Ishikawa (cell line): ENCODE measurements around the gene ETV6.

ENCODE experiments used
- CEBPB ChIP-seq: IDR thresholded peaks from 2 replicates; pipeline ENCODE4 v1.6.1; 2012
- CREB1 ChIP-seq: IDR thresholded peaks from 2 replicates; pipeline ENCODE4 v1.6.1; 2012; ENCODE audit warnings: low read depth
- EGR1 ChIP-seq: IDR thresholded peaks from 2 replicates; pipeline ENCODE4 v1.6.1; 2012
- EP300 ChIP-seq: IDR thresholded peaks from 2 replicates; pipeline ENCODE4 v1.6.1; 2012; ENCODE audit warnings: borderline replicate concordance
- FOXM1 ChIP-seq: IDR thresholded peaks from 2 replicates; pipeline ENCODE4 v1.6.1; 2012; ENCODE audit warnings: low read depth, borderline replicate concordance
- MAX ChIP-seq: IDR thresholded peaks from 2 replicates; pipeline ENCODE4 v1.6.1; 2012
- NFIC ChIP-seq: IDR thresholded peaks from 2 replicates; pipeline ENCODE4 v1.6.1; 2012
- RAD21 ChIP-seq: IDR thresholded peaks from 2 replicates; pipeline ENCODE4 v1.6.1; 2012; ENCODE audit warnings: low read depth
- REST ChIP-seq: IDR thresholded peaks from 2 replicates; pipeline ENCODE4 v1.6.1; 2012; ENCODE audit warnings: low read depth, mild to moderate bottlenecking
- TAF1 ChIP-seq: IDR thresholded peaks from 2 replicates; pipeline ENCODE4 v1.6.1; 2012; ENCODE audit warnings: low read depth, mild to moderate bottlenecking
- TCF12 ChIP-seq: IDR thresholded peaks from 2 replicates; pipeline ENCODE4 v1.6.1; 2012; ENCODE audit warnings: low read depth
- TEAD4 ChIP-seq: IDR thresholded peaks from 2 replicates; pipeline ENCODE4 v1.6.1; 2012
- USF1 ChIP-seq: IDR thresholded peaks from 2 replicates; pipeline ENCODE4 v1.6.1; 2012
- YY1 ChIP-seq: IDR thresholded peaks from 2 replicates; pipeline ENCODE4 v1.6.1; 2012; ENCODE audit warnings: low read depth
- ZBTB7A ChIP-seq: IDR thresholded peaks from 2 replicates; pipeline ENCODE4 v1.6.1; 2012; ENCODE audit warnings: low read depth

ETV6 gene

GRCh38 chr12:11716794-11717518 is 67.5 kb downstream of the ETV6 start:
- TF ChIP-seq TEAD4 (no peak), TAF1 (no peak), USF1 (no peak), FOXM1 (no peak), EGR1 (no peak), RAD21 (no peak), NFIC (no peak), EP300 (no peak), CEBPB (no peak), MAX (no peak)

- TF ChIP-seq TAF1 (no peak), RAD21 (no peak), NFIC (no peak), REST (no peak), EP300 (no peak), FOXM1 (no peak), TCF12 (no peak), CEBPB (no peak), CREB1 (no peak), EGR1 (no peak), USF1 (no peak), YY1 (no peak), TEAD4 (no peak), MAX (no peak), ZBTB7A (no peak)
These were observed 68.1 kb downstream of the ETV6 start for GRCh38 chr12:11717519-11717961.

GRCh38 chr12:11718105-11718504 is 68.6 kb downstream of the ETV6 start:
- no peak for TF ChIP-seq USF1
- TF ChIP-seq TEAD4: no peak
- TF ChIP-seq ZBTB7A: no peak
- no peak for TF ChIP-seq EP300
- no peak for TF ChIP-seq FOXM1
- no peak for TF ChIP-seq TAF1
- TF ChIP-seq CREB1: no peak
- TF ChIP-seq NFIC: no peak
- TF ChIP-seq MAX: no peak
- TF ChIP-seq TCF12: no peak
- TF ChIP-seq REST: no peak
- TF ChIP-seq RAD21: no peak
- no peak for TF ChIP-seq CEBPB
- no peak for TF ChIP-seq EGR1
- TF ChIP-seq YY1: no peak

- TF ChIP-seq TCF12: no peak
- no peak for TF ChIP-seq TEAD4
- no peak for TF ChIP-seq EGR1
- no peak for TF ChIP-seq USF1
- TF ChIP-seq REST: no peak
- TF ChIP-seq YY1: no peak
- TF ChIP-seq EP300: no peak
- TF ChIP-seq CEBPB: no peak
- TF ChIP-seq TAF1: no peak
- no peak for TF ChIP-seq NFIC
- TF ChIP-seq ZBTB7A: no peak
- no peak for TF ChIP-seq CREB1
- no peak for TF ChIP-seq FOXM1
These were observed 69.3 kb downstream of the ETV6 start for GRCh38 chr12:11718768-11719253.
